Endothelial cell of umbilical vein (primary cell): ENCODE data around the gene SGSM2.

Source experiments
- EZH2 ChIP-seq: IDR thresholded peaks from 2 replicates; pipeline ENCODE4 v1.6.1; 2012; ENCODE audit warnings: borderline replicate concordance, low read depth, mild to moderate bottlenecking, moderate library complexity, low read length, inconsistent platforms; ENCODE audit not compliant: severe bottlenecking
- JUN ChIP-seq: IDR thresholded peaks from 2 replicates; pipeline ENCODE4 v1.6.1; 2011; ENCODE audit warnings: borderline replicate concordance, low read depth; ENCODE audit not compliant: insufficient read length, insufficient read depth
- MYC ChIP-seq: IDR thresholded peaks from one replicate; pipeline ENCODE4 v1.6.1; 2011; ENCODE audit warnings: mild to moderate bottlenecking, low read depth, low read length
- POLR2A ChIP-seq: IDR thresholded peaks from 2 replicates; pipeline ENCODE4 v1.6.1; 2012; ENCODE audit warnings: low read depth, mild to moderate bottlenecking, control low read depth, low read length
- POLR2AphosphoS5 ChIP-seq: IDR thresholded peaks from 2 replicates; pipeline ENCODE4 v1.6.1; 2012; ENCODE audit warnings: low read depth, mild to moderate bottlenecking, control low read depth, low read length, moderate library complexity; ENCODE audit not compliant: insufficient read depth
- TF ChIP-seq, protein P1 (sequence below), 2 donors: IDR thresholded peaks; 1 replicate in 1 of 2; 2 replicates in 1 of 2; pipeline ENCODE4 v1.5.1; 2011; ENCODE audit warnings: low read length in 2 of 2, mild to moderate bottlenecking in 2 of 2, moderate library complexity in 2 of 2, control low read depth in 1 of 2, inconsistent platforms in 1 of 2, low read depth in 1 of 2; ENCODE audit not compliant: insufficient read depth in 1 of 2; ENCODE audit errors: extremely low read depth in 1 of 2

GRCh38 chr17:2363851-2364762 lies 26.8 kb downstream of the SGSM2 start:
- no peak for TF ChIP-seq POLR2A
- TF ChIP-seq, protein P1, sequence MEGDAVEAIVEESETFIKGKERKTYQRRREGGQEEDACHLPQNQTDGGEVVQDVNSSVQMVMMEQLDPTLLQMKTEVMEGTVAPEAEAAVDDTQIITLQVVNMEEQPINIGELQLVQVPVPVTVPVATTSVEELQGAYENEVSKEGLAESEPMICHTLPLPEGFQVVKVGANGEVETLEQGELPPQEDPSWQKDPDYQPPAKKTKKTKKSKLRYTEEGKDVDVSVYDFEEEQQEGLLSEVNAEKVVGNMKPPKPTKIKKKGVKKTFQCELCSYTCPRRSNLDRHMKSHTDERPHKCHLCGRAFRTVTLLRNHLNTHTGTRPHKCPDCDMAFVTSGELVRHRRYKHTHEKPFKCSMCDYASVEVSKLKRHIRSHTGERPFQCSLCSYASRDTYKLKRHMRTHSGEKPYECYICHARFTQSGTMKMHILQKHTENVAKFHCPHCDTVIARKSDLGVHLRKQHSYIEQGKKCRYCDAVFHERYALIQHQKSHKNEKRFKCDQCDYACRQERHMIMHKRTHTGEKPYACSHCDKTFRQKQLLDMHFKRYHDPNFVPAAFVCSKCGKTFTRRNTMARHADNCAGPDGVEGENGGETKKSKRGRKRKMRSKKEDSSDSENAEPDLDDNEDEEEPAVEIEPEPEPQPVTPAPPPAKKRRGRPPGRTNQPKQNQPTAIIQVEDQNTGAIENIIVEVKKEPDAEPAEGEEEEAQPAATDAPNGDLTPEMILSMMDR (IDR thresholded peaks at IDR 0.05; ENCODE audit: extremely low read depth in 1 of 2, insufficient read depth in 1 of 2, low read depth in 1 of 2, low read length in 2 of 2), result no peak
- no peak for TF ChIP-seq EZH2
- TF ChIP-seq POLR2AphosphoS5, result no peak
- TF ChIP-seq JUN, result no peak
- no peak for TF ChIP-seq MYC
